ENCODE data around the gene DNAAF9. TPM values are rescaled to one million over a fixed set of nuclear protein-coding genes. Genes with fewer than 3 reads are reported as not detected.
A peak's percentile ranks its signal among the peaks of the same experiment; 100 is the strongest.

Gene DNAAF9
- 34.7 TPM for total RNA-seq (ENCODE audit: unreplicated experiment)
- long read RNA-seq, partial matches to known transcripts, result 1 of 14 reads
- long read RNA-seq, other reads (novel, unspliced or antisense), result 13 of 14 reads

- peak; percentile 70 for TF ChIP-seq CTCF (IDR thresholded peaks at IDR 0.05; ENCODE audit: partially characterized antibody, unreplicated experiment)
- DNase-seq, result peak; percentile 85
- Mint-ChIP-seq H3K4me1 (ENCODE audit: low read depth, unreplicated experiment) (peaks cover 6% of the 10 kb centered on the region), H3K36me3 (ENCODE audit: unreplicated experiment) (no peaks in the 10 kb centered on the region), H3K4me3 (ENCODE audit: unreplicated experiment) (peak within 1 kb of the TSS; percentile 98), H3K9me3 (ENCODE audit: unreplicated experiment) (peaks cover 8% of the 10 kb centered on the region), H3K27ac (ENCODE audit: unreplicated experiment) (peak within 1 kb of the TSS; percentile 93), H3K27me3 (ENCODE audit: unreplicated experiment) (peaks cover 9% of the 10 kb centered on the region)
Observed at GRCh38 chr20:3407040-3407770, at the start of gene DNAAF9. TSS of gene DNAAF9 (minus strand) at chr20:3407669. CDS start at chr20:3407557, 112 bp downstream.

GRCh38 chr20:3456648-3457047, 49.2 kb upstream of the DNAAF9 start:
- no peaks in the 10 kb centered on the region for H3K9me3 Mint-ChIP-seq (ENCODE audit: unreplicated experiment)
- peaks cover 4% of the 10 kb centered on the region for H3K36me3 Mint-ChIP-seq (ENCODE audit: unreplicated experiment)
- no peak for DNase-seq
- H3K27ac Mint-ChIP-seq (ENCODE audit: unreplicated experiment), result no peak overlapping the region
- no peaks in the 10 kb centered on the region for H3K4me1 Mint-ChIP-seq (ENCODE audit: low read depth, unreplicated experiment)
- H3K4me3 Mint-ChIP-seq (ENCODE audit: unreplicated experiment), result no peak overlapping the region
- no peak for TF ChIP-seq CTCF (IDR thresholded peaks at IDR 0.05; ENCODE audit: partially characterized antibody, unreplicated experiment)
- H3K27me3 Mint-ChIP-seq (ENCODE audit: unreplicated experiment), result no peaks in the 10 kb centered on the region

- Mint-ChIP-seq H3K4me1 (ENCODE audit: low read depth, unreplicated experiment) (no peaks in the 10 kb centered on the region), H3K27ac (ENCODE audit: unreplicated experiment) (no peak overlapping the region), H3K27me3 (ENCODE audit: unreplicated experiment) (no peaks in the 10 kb centered on the region), H3K9me3 (ENCODE audit: unreplicated experiment) (no peaks in the 10 kb centered on the region), H3K4me3 (ENCODE audit: unreplicated experiment) (no peak overlapping the region), H3K36me3 (ENCODE audit: unreplicated experiment) (peaks cover 4% of the 10 kb centered on the region)
- DNase-seq, result no peak
- TF ChIP-seq CTCF (IDR thresholded peaks at IDR 0.05; ENCODE audit: partially characterized antibody, unreplicated experiment), result no peak
Observed at GRCh38 chr20:3454831-3455230, 47.4 kb upstream of the DNAAF9 start.

GRCh38 chr20:3452690-3453089, 45.2 kb upstream of the DNAAF9 start:
- Mint-ChIP-seq H3K4me1 (ENCODE audit: low read depth, unreplicated experiment) (no peaks in the 10 kb centered on the region), H3K27ac (ENCODE audit: unreplicated experiment) (no peak overlapping the region), H3K36me3 (ENCODE audit: unreplicated experiment) (peaks cover 4% of the 10 kb centered on the region), H3K4me3 (ENCODE audit: unreplicated experiment) (no peak overlapping the region), H3K27me3 (ENCODE audit: unreplicated experiment) (no peaks in the 10 kb centered on the region), H3K9me3 (ENCODE audit: unreplicated experiment) (no peaks in the 10 kb centered on the region)
- no peak for DNase-seq
- TF ChIP-seq CTCF (IDR thresholded peaks at IDR 0.05; ENCODE audit: partially characterized antibody, unreplicated experiment), result no peak

GRCh38 chr20:3452136-3452535, 44.7 kb upstream of the DNAAF9 start:
- Mint-ChIP-seq H3K36me3 (ENCODE audit: unreplicated experiment) (peaks cover 4% of the 10 kb centered on the region), H3K27ac (ENCODE audit: unreplicated experiment) (no peak overlapping the region), H3K9me3 (ENCODE audit: unreplicated experiment) (no peaks in the 10 kb centered on the region), H3K4me1 (ENCODE audit: low read depth, unreplicated experiment) (no peaks in the 10 kb centered on the region), H3K4me3 (ENCODE audit: unreplicated experiment) (no peak overlapping the region), H3K27me3 (ENCODE audit: unreplicated experiment) (no peaks in the 10 kb centered on the region)
- no peak for DNase-seq
- TF ChIP-seq CTCF (IDR thresholded peaks at IDR 0.05; ENCODE audit: partially characterized antibody, unreplicated experiment), result no peak

All from glutamatergic neuron (in vitro differentiated cells).